SK-N-SH (cell line): ENCODE results near the gene ARHGAP8.

Experiments
- FOXJ3 ChIP-seq: sonication (generic); formaldehyde crosslinking; IDR thresholded peaks from 2 replicates; pipeline ENCODE4 v1.5.1; 2020; ENCODE audit warnings: mild to moderate bottlenecking, missing genetic modification reagents
- MXI1 ChIP-seq: IDR thresholded peaks from 2 replicates; pipeline ENCODE4 v1.6.1; 2012; ENCODE audit warnings: mild to moderate bottlenecking, low read depth, low read length, improper control_type of control experiment
- POLR2AphosphoS5 ChIP-seq: IDR thresholded peaks from 2 replicates; pipeline ENCODE4 v1.6.1; 2012; ENCODE audit warnings: low read depth, low read length
- RCOR1 ChIP-seq: fragments of 150-350 bp; IDR thresholded peaks from 2 replicates; pipeline ENCODE4 v1.6.1; 2017; ENCODE audit warnings: antibody characterized with exemption, low read length
- RFX5 ChIP-seq: IDR thresholded peaks from 2 replicates; pipeline ENCODE4 v1.6.1; 2012; ENCODE audit warnings: mild to moderate bottlenecking, improper control_type of control experiment, low read length
- RXRA ChIP-seq: IDR thresholded peaks from 2 replicates; pipeline ENCODE4 v1.4.0; 2012; ENCODE audit warnings: low read depth, mild to moderate bottlenecking, borderline replicate concordance
- TCF12 ChIP-seq: IDR thresholded peaks from 2 replicates; pipeline ENCODE4 v1.4.0; 2012
- TF ChIP-seq, protein P1 (sequence below): fragments of 200-600 bp; sonication (generic); IDR thresholded peaks from 2 replicates; pipeline ENCODE4 v1.6.1; 2017; ENCODE audit warnings: antibody characterized with exemption, mild to moderate bottlenecking, moderate library complexity

DNA sequence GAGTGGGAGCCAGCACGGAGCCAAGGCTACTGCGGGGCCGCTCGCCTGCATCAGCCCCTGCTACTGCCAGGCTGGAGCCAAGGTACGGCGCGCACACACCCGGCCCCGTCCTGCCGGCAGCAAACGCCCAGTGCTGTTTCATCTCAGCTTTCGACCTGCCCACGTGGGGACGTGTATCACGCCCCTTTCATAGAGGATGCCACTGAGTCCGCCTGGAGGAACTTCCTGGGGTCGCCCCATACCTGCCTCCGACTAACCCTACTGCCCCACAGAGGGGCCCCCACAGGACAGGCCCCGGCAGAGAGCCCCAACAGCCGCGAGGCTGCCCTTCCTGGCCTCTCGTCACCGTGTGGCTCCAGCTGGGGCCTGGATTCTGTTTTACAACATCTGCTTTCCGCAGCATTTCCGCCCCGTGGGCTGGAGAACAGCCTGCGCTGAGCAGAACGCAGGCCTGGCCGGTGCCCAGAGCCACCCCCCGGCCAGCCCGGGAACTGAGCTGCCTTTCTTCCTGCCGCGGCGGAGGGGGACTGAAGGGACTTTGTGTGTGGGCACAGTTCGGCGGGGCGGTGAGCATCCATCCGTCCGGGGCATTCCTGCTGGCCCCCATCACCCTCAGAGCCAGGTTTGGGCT, 22.9 kb upstream of the ARHGAP8 start:
- TF ChIP-seq FOXJ3 (CRISPR knock-in tag) (no peak), RFX5 (no peak), MXI1 (peak; percentile 43; the same call in 1 of the 2 replicates), TCF12 (no peak), POLR2AphosphoS5 (no peak), RCOR1 (0 out of 2 replicates have a peak, but pooled peaks have one; percentile 29), RXRA (no peak)
- TF ChIP-seq, protein P1, sequence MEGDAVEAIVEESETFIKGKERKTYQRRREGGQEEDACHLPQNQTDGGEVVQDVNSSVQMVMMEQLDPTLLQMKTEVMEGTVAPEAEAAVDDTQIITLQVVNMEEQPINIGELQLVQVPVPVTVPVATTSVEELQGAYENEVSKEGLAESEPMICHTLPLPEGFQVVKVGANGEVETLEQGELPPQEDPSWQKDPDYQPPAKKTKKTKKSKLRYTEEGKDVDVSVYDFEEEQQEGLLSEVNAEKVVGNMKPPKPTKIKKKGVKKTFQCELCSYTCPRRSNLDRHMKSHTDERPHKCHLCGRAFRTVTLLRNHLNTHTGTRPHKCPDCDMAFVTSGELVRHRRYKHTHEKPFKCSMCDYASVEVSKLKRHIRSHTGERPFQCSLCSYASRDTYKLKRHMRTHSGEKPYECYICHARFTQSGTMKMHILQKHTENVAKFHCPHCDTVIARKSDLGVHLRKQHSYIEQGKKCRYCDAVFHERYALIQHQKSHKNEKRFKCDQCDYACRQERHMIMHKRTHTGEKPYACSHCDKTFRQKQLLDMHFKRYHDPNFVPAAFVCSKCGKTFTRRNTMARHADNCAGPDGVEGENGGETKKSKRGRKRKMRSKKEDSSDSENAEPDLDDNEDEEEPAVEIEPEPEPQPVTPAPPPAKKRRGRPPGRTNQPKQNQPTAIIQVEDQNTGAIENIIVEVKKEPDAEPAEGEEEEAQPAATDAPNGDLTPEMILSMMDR: no peak
